ENCODE measurements around the gene SUGCT.

The SUGCT gene

DNA sequence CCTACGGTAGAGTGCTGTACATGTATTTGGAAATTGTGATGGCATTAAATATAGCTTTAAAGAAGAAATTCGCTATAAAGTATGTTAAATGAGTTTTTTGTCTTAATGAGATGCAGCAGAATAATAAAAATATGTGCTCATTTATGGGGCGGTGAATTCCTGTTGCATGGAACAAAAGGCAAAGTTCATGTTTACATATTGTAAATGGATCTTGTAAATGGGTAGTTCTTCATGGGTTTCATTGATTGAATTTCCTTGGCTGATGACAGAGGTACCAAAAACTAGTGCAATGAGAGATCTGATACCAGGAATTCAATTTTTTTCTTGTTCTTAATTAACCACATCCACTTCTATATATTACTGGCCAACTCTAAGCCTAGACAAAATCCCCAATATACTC is 284.2 kb downstream of the SUGCT start:
- no peak for DNase-seq

DNA sequence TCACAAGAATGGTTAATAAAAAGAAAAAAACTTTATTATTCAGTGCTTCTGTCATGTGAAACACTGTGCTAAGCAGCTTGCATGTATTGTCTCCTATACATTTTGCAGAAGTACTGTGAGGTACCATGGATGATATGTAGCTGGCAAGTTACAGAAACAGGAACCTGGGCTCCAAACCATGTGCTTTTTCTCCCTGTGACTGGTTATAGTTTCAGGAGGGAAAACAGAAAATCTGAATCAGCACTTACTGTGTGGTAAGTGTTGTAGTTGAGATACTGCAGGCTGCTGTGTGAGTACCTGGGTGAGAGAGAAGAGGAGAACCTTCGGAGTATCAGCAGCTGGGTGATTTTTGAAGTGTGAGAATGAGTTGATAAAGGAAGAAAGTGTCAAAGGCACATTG is 285.0 kb downstream of the SUGCT start:
- no peak for DNase-seq

DNA sequence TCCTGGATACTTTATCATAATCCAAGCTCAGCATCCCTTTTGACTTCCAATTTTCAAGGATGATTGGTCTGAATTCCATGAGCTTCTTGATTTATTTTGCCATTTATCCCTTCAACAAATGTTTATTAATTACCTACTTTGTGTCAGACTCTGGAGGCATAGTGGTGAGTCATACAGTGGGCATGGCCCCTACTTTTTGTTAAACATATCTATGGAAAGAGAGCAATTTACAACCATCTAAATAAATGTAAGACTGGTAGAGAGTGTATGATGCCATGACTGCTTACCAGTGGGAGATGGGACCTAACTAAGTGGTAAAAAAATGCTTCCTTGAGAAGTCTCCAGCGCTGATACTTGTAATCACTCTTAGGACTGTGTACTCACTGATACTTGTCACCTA is 286.6 kb downstream of the SUGCT start:
- DNase-seq: no peak

DNA sequence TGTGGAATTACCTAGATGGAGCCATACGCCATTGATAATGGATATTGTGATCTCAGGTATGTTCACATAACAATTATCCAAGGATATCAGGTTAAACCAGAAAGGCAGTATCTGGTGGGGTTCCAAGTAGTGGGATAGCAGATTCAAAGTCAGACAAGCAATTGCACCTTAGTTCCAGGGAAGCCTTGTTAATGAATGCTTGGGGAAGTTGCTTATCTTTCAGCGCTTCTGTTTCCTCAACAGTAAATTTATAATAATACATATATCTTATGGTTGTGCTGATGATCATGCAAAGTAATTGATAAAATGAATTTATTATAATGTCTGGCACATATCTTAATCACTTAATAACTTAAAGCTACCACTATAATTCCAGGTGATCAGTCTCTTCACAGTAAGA is 290.9 kb downstream of the SUGCT start:
- no peak for DNase-seq

DNA sequence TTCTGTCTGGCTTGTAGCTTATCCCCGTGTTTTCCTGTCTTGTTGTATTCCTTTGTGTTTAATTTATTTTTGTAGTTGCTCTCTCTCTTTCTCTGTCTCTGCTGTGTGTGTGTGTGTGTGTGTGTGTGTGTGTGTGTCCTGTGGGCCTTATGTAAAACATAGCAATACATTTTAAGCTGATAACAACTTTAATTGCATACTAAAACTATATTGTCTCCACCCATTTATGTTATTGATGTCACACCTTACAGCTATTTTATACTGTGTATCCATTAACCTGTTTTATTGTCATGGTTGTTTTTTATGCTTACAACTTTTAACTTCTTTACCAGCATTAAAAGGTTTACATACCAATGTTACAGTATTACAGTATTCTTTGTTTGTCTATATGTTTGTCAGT is 293.6 kb downstream of the SUGCT start:
- DNase-seq: no peak

DNA sequence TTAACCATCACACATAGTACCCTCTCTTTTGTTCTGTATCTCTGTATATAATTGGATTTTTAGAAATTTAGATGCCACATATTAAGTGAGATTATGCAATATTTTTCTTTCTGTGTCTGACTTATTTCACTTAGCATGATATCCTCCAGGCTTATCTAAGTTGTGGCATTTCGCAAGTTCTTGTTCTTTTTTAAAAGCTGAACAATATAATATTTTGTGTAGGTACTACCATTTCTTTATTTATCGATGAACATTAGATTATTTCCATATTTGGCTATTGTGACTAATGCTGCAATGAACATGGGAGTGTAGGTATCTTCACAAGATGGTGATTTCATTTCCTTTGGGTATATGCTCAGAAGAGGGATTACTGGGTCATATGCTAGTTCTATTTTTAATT is 295.0 kb downstream of the SUGCT start:
- DNase-seq: no peak

DNA sequence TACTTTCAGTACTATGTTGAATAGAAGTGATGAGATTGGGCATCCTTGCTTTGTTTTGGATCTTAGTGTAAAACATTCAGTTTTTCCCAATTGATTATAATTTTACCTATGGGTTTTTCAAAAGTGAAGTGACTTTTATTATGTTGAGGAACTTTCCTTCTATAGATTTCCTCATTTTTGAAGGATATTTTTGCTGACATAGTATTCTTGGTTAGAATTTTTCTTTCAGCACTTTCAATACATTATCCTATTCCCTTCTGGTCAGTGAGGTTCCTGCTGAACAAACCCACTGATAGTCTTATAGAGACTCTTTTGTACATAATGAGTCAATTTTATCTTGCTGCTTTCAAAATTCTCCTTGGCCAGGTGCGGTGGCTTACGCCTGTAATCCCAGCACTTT is 297.2 kb downstream of the SUGCT start:
- DNase-seq: no peak

DNA sequence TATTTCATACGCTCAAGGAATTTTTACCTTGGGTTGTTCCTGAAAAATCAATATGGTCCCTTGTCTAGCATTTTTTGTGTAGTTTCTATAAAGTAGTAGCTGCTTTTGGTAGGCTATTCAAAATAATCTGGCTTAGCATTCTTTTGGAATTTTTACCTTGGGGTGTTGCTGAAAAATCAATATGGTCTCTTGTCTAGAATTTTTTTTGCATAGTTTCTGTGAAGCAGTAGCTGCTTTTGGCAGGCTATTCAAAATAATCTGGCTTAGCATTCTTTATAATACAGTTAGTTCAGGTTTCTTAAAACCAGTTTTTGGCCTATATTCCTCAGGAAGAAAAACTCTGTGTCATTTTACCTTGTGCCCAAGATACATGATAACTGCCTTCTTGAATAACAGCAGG is 301.9 kb downstream of the SUGCT start:
- no peak for DNase-seq

DNA sequence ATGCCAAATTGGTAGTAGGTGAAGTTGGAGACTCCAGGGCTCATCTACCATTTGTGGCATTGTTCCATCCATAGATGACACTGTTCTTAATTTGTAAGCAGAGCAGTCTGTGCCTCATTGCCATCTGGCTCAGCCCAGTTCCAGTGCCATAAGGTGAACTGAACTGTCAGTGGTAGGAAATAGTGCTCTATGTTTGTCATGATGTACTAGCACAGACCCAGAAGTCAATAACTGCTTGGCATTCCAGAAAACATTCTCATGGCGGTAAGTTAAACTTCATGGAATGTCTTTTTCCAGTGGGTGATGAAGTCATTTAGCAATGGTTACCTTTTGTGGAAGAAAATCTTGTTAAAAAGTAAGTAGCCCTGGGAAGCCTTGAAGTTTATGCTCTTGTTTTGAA is 302.7 kb downstream of the SUGCT start:
- DNase-seq: no peak

DNA sequence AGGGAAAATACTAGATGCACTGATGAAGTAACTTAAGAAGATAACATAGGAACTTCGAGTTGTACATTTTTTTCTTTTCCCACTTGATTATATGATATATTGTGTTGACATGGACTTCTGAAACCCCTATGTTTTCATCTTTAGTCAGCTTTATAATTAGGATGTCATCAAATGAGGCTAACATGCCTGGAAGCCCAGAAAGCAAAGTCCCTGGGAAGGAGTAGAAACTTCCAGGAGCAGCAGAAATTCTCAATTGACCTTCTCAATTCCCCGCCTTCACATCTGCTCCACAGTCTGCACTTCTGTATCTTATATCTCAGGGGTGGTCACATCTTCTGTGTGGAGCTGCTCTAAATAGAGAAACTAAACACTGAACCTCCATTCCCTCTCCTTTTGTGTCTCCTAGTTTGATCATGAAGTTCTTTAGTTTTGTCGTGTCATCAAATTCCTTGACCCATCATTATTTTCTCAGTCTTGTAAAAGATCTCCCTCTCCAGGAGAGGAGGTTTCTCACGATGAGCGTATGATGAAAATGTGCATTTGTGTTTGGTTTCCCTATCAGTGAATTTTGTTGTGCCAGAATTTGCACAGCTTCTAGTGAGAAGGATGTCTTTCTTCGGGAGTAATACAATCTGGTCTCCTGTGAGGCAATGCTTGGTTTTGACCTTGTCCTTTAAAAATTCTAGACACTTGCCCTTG is 303.3 kb downstream of the SUGCT start:
- no peak for DNase-seq

DNA sequence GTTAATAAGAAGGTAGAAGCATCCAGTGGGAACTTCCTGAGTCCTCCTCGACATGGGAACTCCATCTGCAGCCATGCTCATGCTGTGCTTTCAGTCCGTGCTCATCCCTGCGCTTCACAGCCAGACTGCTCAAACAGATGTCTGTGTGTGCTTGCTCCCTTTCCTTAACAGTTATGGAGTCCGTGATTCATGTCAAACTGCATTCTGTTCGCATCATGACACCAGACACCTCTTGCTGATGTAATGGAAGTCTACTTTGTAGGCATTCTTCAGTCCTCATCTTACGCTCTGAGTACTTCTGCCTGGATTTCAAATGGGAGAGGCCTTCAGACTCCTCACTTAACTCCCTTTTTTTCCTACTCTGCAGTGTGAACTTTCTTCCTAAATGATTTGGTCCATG is 304.9 kb downstream of the SUGCT start:
- no peak for DNase-seq

DNA sequence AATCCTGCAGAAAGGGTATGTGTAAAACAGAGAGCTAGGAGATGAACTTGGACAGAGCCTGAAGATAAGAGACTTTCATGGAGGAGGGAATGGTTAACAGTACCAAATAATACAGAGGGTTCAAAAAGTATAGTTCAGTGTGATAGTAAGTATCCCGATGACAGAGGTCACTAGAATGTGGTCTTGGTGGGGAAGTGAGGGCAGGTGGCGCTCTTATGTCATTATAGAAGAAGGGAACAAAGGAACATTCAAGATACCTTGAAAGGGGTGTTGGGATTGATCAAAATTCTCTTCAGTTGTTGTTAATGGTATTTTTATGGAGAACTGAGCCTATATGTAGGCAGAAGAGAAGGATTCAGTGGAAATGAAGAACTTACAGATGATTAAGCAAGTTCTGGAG is 312.5 kb downstream of the SUGCT start:
- DNase-seq: no peak

DNA sequence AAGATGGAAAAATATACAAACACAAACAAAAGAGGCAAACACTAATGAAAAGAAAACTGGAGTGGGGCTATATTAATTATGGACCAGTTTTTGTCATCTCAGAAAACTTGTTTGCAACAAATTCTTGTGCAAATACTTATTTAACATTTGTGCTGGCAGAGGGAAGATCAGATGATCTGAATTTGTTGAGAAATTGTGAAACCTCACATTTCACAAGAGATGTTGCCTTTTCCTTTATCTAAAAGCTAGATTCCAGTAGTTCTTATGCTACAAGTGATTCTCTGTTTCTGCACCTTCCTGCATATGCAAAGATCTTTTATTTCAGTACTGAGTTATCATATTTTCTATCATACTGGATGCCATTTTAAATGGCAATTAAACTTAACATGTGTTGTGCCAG is 320.7 kb downstream of the SUGCT start:
- no peak for DNase-seq

DNA sequence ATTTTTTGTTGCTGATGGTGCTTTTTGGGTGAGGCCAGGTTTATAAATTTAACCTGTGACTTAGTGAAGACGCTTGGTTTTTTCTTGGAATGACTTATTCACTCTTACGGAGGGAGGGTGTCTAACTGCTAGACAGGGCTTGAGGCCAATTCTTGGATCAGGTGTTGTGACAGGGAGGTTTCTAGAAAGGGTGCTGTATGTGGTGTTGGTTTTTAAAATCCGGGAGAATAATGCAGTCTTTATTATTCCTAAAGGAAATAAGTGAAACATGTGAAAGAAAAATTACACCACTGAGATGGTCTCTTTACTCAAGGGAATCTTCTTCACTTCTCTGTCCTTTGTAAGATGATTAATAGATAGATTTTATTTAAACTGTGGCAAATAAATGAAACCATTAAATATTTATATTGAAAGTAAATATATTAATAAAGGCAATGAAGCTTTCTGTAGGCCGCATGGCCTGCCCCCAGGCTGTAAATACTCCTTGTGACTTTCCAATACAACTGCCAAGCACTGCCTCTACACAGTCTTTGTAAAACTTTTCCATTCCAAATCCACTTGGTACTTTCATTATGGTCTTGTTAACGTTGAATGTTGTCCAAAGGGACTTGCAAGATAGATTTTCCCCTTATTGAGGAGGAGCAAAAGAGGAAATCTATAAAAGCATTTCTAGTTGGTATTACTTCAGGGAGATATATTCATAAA is 323.1 kb downstream of the SUGCT start:
- no peak for DNase-seq

DNA sequence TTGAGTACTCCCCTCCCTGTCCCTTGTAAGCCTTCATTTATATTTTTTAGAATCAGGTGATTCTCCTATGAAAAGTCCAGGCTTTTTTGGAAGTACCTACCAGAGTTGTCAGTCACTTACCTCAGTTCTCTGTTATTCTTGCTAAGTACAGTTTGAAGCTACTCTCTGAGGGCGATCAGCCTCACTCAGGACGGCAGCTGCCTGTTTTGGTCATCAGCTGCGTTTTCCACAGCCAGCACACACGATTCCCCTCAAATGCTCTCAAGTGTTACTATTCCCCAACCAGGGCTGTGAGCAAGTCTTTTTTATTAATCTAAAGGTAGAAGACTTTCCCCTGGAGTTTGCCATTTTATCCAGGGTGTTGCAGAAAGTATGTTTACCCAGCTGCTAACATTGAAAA is 328.6 kb downstream of the SUGCT start:
- DNase-seq: no peak

DNA sequence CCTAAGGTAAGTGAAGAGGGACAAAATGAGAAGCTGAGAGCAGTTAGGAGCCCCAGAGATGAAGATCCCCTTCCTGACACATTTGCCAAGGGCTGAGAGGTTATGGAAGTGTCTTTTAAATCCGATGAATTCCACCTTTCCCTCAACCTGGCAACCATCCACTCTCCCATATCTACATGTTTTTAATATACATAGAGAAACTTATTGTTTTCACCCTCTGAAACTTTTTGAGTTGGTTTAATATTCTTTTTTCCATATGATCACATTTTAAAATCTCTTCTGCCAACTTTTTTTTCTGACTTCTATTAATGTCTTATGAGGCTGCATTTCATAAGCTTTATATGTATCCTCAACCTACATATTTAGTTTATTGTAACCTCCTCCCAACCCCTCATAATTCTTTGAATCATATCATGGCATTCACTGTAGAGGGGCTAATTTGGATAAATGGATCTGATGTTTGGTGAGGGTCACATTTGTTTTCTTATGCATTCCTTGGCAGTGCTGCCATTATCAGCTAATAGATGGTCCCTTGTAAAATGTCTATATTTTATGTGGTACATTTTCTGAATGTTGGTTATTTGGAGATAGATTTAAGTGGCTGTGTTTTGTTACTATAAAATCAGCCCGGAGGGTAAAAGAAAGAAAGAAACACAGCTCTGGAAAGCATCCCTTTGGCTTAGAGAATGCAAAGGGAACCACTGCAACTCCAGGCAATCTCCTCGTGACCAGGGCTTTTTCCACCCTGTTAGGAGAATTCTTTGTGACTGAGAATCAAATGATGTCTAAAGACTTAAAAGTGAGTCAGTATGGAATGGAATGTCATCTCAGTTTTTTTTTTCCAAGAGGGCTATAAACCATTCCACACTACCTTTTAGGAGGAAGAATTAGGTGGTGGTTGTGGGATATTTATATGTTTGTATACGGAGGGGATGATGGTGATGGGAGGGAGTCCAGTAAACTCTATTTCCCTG is 334.4 kb downstream of the SUGCT start:
- no peak for DNase-seq

DNA sequence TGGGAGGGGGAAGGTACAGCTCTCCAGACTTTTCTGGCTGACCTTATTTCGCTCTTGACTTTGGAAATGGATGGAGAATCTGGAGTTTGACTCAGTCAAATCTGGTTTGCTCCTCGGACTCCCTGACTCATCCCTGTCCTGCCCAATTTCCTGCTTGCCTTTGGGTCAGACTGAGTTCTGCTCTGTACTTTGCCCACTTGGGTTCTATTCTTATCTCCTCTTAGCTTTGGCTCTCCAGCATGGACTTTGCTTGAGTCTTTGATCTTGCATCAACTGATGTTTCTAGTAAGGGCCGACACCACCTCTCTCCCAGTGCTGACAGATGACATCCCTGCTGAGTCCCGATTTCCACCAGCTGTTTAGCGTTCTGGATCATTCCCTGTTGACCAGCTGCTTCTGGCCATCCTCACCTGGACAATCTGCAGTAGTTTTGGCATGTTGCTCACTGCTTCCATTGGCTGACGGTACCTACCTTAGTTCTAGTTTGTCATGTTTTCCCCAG is 335.3 kb downstream of the SUGCT start:
- no peak for DNase-seq

DNA sequence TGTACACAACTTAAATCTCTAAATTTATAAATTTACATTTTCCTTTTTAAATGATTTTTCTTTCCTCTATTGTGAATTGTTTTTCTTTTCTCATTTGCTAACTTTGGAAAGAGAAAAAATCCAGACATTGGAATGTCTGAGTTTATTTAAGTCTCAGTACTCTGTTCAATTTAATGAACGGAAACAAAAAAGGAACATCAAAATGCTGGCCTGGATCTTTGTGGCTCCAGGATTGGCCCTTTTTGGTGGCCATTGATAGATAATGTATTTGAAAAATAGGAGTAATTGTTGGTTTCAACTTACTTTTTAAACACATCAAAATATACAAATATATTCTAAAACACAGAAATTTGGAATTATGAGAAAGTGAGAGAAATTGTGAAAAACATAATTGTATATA is 336.0 kb downstream of the SUGCT start:
- no peak for DNase-seq

DNA sequence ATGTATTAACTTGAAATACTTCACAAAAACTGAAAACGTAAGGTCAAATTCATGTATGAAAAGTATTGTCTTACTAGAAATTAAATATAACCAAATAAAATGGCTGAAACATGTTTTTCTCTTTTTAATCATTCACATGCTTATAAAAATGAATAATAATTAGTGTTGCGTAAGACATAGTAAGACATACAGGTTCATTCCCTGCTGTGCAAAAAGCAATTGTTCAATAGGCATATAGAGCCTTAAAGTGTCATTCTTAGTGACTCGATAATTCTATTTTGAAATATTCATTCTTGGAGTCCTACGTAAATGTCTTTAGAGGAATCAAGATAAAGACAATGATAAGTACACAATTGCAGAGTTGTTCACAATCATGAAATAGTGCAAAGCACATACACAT is 337.1 kb downstream of the SUGCT start:
- DNase-seq: no peak

DNA sequence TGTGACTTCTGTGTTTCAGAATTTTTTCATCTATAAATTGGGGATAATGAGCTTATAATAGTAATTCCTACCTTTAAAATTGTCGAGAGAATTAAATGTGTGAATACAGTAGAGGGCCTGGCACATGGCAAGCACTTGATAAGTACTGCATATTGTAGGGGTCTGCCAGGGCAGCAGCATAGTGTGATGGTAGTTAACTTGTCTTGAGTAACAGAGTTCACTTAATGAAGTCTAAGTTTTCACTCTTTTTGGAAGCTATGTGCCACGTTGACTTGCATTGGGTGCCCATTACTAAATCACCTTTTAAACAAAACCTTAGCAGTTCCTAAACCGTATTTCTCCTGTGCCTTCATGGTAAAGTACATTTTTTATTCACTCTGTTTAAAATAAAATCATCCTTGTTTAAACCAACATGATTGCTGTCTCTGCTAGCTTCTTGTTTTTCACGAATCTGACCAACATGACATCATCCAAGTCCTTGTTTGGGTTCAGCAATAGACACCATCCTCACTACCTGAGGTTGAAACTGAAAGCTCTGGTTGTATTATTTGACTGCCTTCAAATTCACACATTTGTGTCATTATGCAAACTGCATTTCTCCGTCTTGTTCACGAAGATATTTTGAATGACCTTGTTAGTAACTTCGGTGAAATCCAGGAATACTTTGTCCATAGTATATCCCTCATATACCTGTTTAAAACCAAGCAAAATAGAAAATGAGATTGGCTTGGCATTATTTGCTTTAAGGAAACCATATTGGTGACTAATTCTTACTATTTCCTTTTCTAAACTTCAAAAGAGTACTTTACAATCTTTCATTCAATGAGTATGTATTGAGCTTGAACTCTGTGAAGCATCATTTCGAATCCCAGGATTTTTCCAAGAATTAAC is 340.2 kb downstream of the SUGCT start:
- DNase-seq: no peak

DNA sequence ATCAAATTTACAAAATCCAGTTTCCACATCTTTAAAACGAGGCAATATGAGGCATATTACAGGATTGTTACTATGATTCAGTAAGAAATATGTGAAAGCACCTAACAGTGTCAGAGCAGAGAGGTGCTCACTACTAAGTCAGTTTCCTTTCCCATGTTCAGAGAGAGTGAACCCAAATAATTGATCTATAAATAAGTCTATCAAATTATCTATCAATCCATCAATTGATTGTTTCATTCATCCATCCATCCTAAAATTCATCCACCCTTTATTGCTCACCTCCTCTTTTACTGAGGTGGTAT is 340.8 kb downstream of the SUGCT start:
- DNase-seq: no peak

DNA sequence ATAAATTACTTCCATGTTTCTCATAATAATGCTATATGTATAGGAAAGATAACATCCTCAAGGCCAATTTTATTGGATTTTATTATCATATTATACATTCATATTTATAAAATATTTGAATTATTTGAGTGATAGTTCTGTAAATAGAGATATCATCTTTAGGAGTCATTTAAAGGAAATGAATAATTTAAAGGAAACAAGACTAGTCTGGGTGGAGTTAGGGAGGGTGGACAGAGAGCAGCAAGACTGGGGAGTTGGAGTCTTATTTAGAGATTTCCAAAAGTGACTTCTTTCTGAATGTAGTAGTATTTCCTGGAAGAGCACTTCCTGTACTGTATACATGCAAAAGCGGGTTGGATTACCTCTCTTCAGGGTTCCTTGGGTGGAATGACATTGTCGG is 342.3 kb downstream of the SUGCT start:
- no peak for DNase-seq

DNA sequence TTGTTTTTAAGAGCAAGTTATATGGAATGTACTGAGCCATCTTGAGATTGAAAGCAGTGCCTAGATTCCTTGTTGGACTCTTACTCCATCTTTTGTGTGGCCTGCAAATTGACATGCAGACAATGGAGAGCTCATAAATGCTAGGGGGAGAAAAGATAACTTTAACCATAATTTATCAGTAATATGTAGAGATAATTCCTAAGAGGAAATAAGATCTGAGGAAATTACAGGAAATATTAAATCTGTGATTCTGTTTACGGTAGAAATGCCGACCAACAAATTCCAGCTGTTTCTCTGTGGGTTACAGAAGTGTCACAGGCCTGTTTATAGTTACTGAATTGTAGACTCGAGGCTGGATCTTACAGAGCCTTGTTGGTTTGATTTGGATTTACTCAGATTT is 348.0 kb downstream of the SUGCT start:
- no peak for DNase-seq

All from DMS79 (cell line).